ENCODE results near the gene INTS1. TPM values are rescaled to one million over a fixed set of nuclear protein-coding genes. Genes with fewer than 3 reads are reported as not detected.

Gene INTS1
- total and polyA plus RNA-seq, 2 of the 4 experiments (the other 2 are of a cell fraction): 9.3 to 40.1 TPM

DNA sequence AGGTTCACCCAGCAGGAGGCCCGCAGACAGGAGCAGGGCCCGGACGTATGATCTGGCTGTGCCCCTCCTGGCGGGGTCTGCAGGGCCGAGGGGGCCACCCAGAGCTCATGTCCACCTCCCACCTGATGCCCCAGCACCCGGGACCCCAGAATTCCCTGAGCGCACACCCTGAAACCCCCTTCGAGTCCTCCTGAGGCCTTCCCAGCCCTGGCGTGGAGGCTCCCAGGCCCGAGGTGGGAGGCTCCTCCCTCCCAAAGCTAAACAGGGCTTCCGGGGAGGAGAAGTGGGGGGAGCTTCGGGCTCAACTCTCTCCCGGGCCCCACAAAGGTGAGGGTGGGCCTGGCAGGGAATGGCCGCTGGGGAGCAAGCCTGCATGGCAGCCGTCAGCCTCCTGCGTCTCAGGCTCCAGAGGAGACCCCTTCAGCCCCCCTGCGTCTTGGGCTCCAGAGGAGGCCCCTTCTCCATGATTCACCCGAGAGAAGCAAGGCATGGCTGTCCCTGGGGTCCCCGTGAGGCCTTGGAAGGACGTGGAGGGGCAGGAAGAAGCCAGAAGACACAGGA lies 75.2 kb downstream of the INTS1 start:
- dilution Hi-C loops (cut with HindIII; ENCODE audit: low sequenced_read_pairs, unreplicated experiment): no loop called here
- Histone ChIP-seq H3K4me1 (ENCODE audit: control insufficient read depth, insufficient read depth, low read length) (no peaks in the 10 kb centered on the region), H4K8ac (ENCODE audit: low read depth in 2 of 2, low read length in 2 of 2) (no peak overlapping the region), H2BK120ac (ENCODE audit: low read depth, low read length) (no peak overlapping the region), H3K9ac (ENCODE audit: low read depth, low read length) (no peak overlapping the region), H3K23ac (ENCODE audit: low read depth, low read length) (no peak overlapping the region), H3K56ac (ENCODE audit: extremely low read depth, insufficient read depth, low read length) (no peak overlapping the region), H2BK20ac (ENCODE audit: low read depth, low read length) (no peak overlapping the region), H4K20me1 (ENCODE audit: insufficient read depth, low read length) (peaks cover 10% of the 10 kb centered on the region; the same call in 1 of the 2 replicates), H3K4me3 (ENCODE audit: insufficient read depth, low read depth, low read length) (no peak overlapping the region), H3K14ac (replicated peaks; ENCODE audit: low read depth, low read length) (no peak overlapping the region), H3K36me3 (ENCODE audit: control insufficient read depth, insufficient read depth, low read length) (0 out of 2 replicates have a peak, but pooled peaks cover 1% of the 10 kb centered on the region), H4K5ac (ENCODE audit: low read depth, low read length) (no peak overlapping the region), H3K4ac (ENCODE audit: low read depth, low read length) (no peak overlapping the region), H2AFZ (replicated peaks; ENCODE audit: low read length, poor library complexity) (no peak overlapping the region), H3K9me1 (ENCODE audit: insufficient read depth, low read length) (no peaks in the 10 kb centered on the region), H2AK5ac (ENCODE audit: low read depth, low read length) (no peak overlapping the region), H3K9me3 (ENCODE audit: control insufficient read depth, insufficient read depth, low read length) (peaks cover 2% of the 10 kb centered on the region; the same call in 1 of the 2 replicates), H3K79me1 (ENCODE audit: low read depth in 1 of 2, low read length in 2 of 2) (no peaks in the 10 kb centered on the region), H3K27ac (ENCODE audit: insufficient read depth, low read length) (no peak overlapping the region), H3K18ac (ENCODE audit: low read depth, low read length) (no peak overlapping the region), H2BK5ac (ENCODE audit: low read depth, low read length, poor library complexity, severe bottlenecking) (no peak overlapping the region), H4K91ac (ENCODE audit: insufficient read depth, low read depth, low read length) (no peak overlapping the region), H2AK9ac (replicated peaks; ENCODE audit: low read depth, low read length, poor library complexity) (no peak overlapping the region), H3K4me2 (ENCODE audit: low read depth, low read length) (no peak overlapping the region), H3K27me3 (ENCODE audit: control insufficient read depth, insufficient read depth, low read length) (peaks cover 8% of the 10 kb centered on the region), H2BK15ac (ENCODE audit: low read depth, low read length) (no peak overlapping the region)
- in situ Hi-C loops (cut with MboI; ENCODE audit: low sequenced_read_pairs): no loop called here
- no TSS peak for BruUV-seq (replicated peaks)
- ChIA-PET POLR2A (ENCODE audit: unreplicated experiment) (interaction anchor here (0.6 kb wide), 1 partner anchor 270 kb away, joined by 3 read pairs; no protein-coding TSS in a partner anchor), CTCF (no interaction called here)
- 47% methylated on average over 4 of the region's 20 CpGs; no CpG with 5 or more reads in 1 of the 2 experiments for WGBS, 2 experiments (ENCODE audit: extremely low coverage in 2 of 2, insufficient read length in 1 of 2)
- DNase-seq (no peak), ATAC-seq (ENCODE audit: low read depth) (no peak)
- TF ChIP-seq FOS (IDR thresholded peaks at IDR 0.05; ENCODE audit: low read depth, low read length) (no peak), SMC3 (IDR thresholded peaks at IDR 0.05; ENCODE audit: low read depth, low read length) (no peak), BHLHE40 (IDR thresholded peaks at IDR 0.05; ENCODE audit: low read depth, low read length) (no peak), MAZ (IDR thresholded peaks at IDR 0.05; ENCODE audit: borderline replicate concordance, low read depth, low read length) (no peak), NFE2L2 (IDR thresholded peaks at IDR 0.05; ENCODE audit: low read depth, low read length) (no peak), RCOR1 (IDR thresholded peaks at IDR 0.05; ENCODE audit: insufficient replicate concordance, low read length) (no peak), MAFK (IDR thresholded peaks at IDR 0.05; ENCODE audit: low read depth, low read length) (no peak), CEBPB (IDR thresholded peaks at IDR 0.05; ENCODE audit: low read depth, low read length) (no peak), POLR2A (IDR thresholded peaks at IDR 0.05; ENCODE audit: low read depth, low read length) (no peak), CHD1 (IDR thresholded peaks at IDR 0.05; ENCODE audit: low read depth, low read length) (no peak)
- TF ChIP-seq, protein P1, sequence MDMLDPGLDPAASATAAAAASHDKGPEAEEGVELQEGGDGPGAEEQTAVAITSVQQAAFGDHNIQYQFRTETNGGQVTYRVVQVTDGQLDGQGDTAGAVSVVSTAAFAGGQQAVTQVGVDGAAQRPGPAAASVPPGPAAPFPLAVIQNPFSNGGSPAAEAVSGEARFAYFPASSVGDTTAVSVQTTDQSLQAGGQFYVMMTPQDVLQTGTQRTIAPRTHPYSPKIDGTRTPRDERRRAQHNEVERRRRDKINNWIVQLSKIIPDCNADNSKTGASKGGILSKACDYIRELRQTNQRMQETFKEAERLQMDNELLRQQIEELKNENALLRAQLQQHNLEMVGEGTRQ (IDR thresholded peaks at IDR 0.05; ENCODE audit: low read depth, low read length): no peak
- TF ChIP-seq, protein P2, sequence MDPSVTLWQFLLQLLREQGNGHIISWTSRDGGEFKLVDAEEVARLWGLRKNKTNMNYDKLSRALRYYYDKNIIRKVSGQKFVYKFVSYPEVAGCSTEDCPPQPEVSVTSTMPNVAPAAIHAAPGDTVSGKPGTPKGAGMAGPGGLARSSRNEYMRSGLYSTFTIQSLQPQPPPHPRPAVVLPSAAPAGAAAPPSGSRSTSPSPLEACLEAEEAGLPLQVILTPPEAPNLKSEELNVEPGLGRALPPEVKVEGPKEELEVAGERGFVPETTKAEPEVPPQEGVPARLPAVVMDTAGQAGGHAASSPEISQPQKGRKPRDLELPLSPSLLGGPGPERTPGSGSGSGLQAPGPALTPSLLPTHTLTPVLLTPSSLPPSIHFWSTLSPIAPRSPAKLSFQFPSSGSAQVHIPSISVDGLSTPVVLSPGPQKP (IDR thresholded peaks at IDR 0.05; ENCODE audit: borderline replicate concordance, low read depth, low read length): no peak
- intact Hi-C loops (cut with micrococcal nuclease): no loop called here

All from IMR-90 (cell line).